Caco-2 (cell line): Measurements from ENCODE around the gene SEC16A. TPM values are rescaled to one million over a fixed set of nuclear protein-coding genes. Genes with fewer than 3 reads are reported as not detected.

Experiments
- BruUV-seq: library from RNA; stranded (reverse); fragments of 400-500 nt; replicated peaks from 2 replicates; lab custom pipeline; 2021; lab: Mats Ljungman, UMichigan
- CTCF ChIA-PET: fragments of 300-600 bp; sonication (Branson Sonifier 250); formaldehyde crosslinking; loops from one replicate; lab custom pipeline; 2022; ENCODE audit warnings: antibody characterized with exemption; lab: Charles Lee
- POLR2A ChIA-PET: fragments of 300-600 bp; sonication (Branson Sonifier 250); formaldehyde crosslinking; loops from one replicate; lab custom pipeline; 2022; ENCODE audit warnings: antibody characterized with exemption; lab: Charles Lee
- DNase-seq, 2 experiments: peaks; one replicate each; pipeline versions ENCODE4 v3.0.0 to v3.0.0-alpha.2; 2020 to 2022
- H3K27me3 ChIP-seq: replicated peaks from 2 replicates; pipeline ENCODE4 v1.6.0; 2011; ENCODE audit warnings: low read length; ENCODE audit not compliant: control insufficient read depth, insufficient read depth
- H3K36me3 ChIP-seq: 2 replicates; pipeline ENCODE4 v1.5.1; 2011; ENCODE audit warnings: low read length; ENCODE audit not compliant: control insufficient read depth, insufficient read depth
- H3K4me1 ChIP-seq: fragments of 250-450 bp; sonication (Bioruptor Pico); 2 replicates; pipeline ENCODE4 v1.5.1; 2020; ENCODE audit warnings: mild to moderate bottlenecking
- H3K4me3 ChIP-seq: 2 replicates; pipeline ENCODE4 v1.5.1; 2011; ENCODE audit warnings: low read depth, mild to moderate bottlenecking, control low read depth, low read length
- H3K9me3 ChIP-seq: fragments of 250-450 bp; sonication (Bioruptor Pico); 2 replicates; pipeline ENCODE4 v1.5.1; 2020; ENCODE audit warnings: mild to moderate bottlenecking, moderate library complexity
- H3K27ac Mint-ChIP-seq: one replicate; pipeline ENCODE4 v1.8.0; 2022; ENCODE audit warnings: mixed read lengths; ENCODE audit not compliant: unreplicated experiment
- H3K27me3 Mint-ChIP-seq: one replicate; pipeline ENCODE4 v1.8.0; 2022; ENCODE audit warnings: mixed read lengths; ENCODE audit not compliant: insufficient read depth, unreplicated experiment
- H3K36me3 Mint-ChIP-seq: one replicate; pipeline ENCODE4 v1.8.0; 2022; ENCODE audit warnings: mild to moderate bottlenecking, mixed read lengths; ENCODE audit not compliant: insufficient read depth, unreplicated experiment
- H3K4me1 Mint-ChIP-seq: one replicate; pipeline ENCODE4 v1.8.0; 2022; ENCODE audit warnings: low read depth, mixed read lengths; ENCODE audit not compliant: unreplicated experiment
- H3K4me3 Mint-ChIP-seq: one replicate; pipeline ENCODE4 v1.8.0; 2022; ENCODE audit warnings: mild to moderate bottlenecking, moderate library complexity, mixed read lengths; ENCODE audit not compliant: unreplicated experiment
- H3K9me3 Mint-ChIP-seq: one replicate; pipeline ENCODE4 v1.8.0; 2022; ENCODE audit warnings: mixed read lengths; ENCODE audit not compliant: unreplicated experiment
- intact Hi-C: fragments of 100-400 bp; cut with micrococcal nuclease; formaldehyde crosslinking; loops from one replicate; pipeline ENCODE4 v1.10.0; 2022; ENCODE audit not compliant: unreplicated experiment
- total RNA-seq: library from RNA; stranded (reverse); gene quantifications from 2 replicates; pipeline ENCODE4 v1.2.3, GENCODE V29; 2022
- TF ChIP-seq, protein P1 (sequence below), 2 experiments: fragments of 200-600 bp in 1 of 2; IDR thresholded peaks; 1 replicate in 1 of 2; 2 replicates in 1 of 2; pipeline versions ENCODE4 v1.5.1 to v1.8.0; 2011 to 2022; ENCODE audit warnings: antibody characterized with exemption in 1 of 2, control low read depth in 1 of 2, inconsistent platforms in 1 of 2, low read depth in 1 of 2, low read length in 1 of 2, mild to moderate bottlenecking in 1 of 2, moderate library complexity in 1 of 2; ENCODE audit not compliant: insufficient read depth in 1 of 2, severe bottlenecking in 1 of 2, unreplicated experiment in 1 of 2

SEC16A gene
- total RNA-seq, 1 experiment from 2014 or later = 76.4 TPM

DNA sequence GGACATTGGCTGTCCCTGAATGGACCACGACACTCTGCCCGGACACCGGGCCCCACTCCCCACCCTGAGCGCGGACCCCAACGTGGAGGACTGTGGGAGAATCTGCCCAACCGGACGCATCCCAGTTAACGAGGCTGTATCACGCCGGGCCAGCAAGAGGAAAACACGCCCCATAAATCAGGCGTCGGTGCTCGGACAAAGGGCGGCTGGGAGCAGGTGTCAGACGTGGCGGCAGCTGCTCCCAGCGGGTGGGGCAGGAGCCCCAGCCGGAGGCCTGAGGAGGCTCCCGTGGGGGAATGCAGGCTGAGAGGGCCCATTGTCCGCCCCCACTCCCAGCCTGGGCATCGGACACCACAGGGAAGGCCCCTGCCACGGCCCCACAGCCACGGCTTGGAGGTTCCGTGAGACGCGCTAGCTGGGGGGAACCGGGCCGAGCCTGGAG, 43.8 kb upstream of the SEC16A start:
- H3K4me3 ChIP-seq = no peak overlapping the region
- no peaks in the 10 kb centered on the region for H3K27me3 ChIP-seq
- Mint-ChIP-seq H3K36me3 (peaks cover 7% of the 10 kb centered on the region), H3K4me3 (no peak overlapping the region), H3K9me3 (no peaks in the 10 kb centered on the region), H3K27ac (no peak overlapping the region), H3K4me1 (no peaks in the 10 kb centered on the region), H3K27me3 (no peaks in the 10 kb centered on the region)
- H3K9me3 ChIP-seq = no peaks in the 10 kb centered on the region
- TF ChIP-seq, protein P1, sequence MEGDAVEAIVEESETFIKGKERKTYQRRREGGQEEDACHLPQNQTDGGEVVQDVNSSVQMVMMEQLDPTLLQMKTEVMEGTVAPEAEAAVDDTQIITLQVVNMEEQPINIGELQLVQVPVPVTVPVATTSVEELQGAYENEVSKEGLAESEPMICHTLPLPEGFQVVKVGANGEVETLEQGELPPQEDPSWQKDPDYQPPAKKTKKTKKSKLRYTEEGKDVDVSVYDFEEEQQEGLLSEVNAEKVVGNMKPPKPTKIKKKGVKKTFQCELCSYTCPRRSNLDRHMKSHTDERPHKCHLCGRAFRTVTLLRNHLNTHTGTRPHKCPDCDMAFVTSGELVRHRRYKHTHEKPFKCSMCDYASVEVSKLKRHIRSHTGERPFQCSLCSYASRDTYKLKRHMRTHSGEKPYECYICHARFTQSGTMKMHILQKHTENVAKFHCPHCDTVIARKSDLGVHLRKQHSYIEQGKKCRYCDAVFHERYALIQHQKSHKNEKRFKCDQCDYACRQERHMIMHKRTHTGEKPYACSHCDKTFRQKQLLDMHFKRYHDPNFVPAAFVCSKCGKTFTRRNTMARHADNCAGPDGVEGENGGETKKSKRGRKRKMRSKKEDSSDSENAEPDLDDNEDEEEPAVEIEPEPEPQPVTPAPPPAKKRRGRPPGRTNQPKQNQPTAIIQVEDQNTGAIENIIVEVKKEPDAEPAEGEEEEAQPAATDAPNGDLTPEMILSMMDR (IDR thresholded peaks at IDR 0.05; ENCODE audit: insufficient read depth in 1 of 2, low read depth in 1 of 2, low read length in 1 of 2, severe bottlenecking in 1 of 2, unreplicated experiment in 1 of 2) = no peak
- peak; percentile 40 to 72 for DNase-seq
- CTCF ChIA-PET = no interaction called here
- POLR2A ChIA-PET = no interaction called here
- no peaks in the 10 kb centered on the region for H3K36me3 ChIP-seq
- no TSS peak for BruUV-seq
- peaks cover 23% of the 10 kb centered on the region for H3K4me1 ChIP-seq
- intact Hi-C loops = no loop called here

DNA sequence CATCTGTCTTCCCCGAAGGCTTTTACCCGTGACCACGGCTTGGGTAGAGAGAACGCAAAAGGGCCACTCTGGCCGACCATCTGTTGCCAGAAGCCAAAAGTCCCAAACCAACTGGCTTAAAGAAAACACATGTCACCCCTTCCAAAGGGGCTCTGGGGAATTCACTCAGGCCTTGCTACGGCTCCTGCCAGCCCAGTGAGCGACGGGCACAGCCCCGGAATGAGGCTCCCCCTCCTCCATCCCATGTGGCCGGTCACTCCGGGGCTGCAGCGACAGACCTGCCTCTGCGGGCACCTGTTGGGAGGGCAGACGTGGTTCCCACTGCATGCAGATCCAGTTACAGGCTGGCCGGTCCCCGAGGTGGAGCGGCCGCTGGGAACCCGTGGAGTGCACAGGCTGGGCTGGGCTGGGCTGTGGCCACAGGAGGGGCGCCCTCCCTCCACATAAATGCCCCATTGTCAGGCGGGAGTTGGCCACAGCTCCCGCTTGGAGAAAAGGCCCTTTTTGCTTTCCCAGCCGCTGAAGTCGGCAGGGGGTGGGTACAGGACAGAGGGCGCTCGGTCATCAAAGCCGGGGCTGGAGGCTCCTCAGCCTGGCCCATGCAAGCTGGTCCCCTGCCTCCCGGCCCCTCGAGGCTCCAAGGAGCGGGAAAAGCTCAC, 43.1 kb upstream of the SEC16A start:
- TF ChIP-seq, protein P1 (IDR thresholded peaks at IDR 0.05; ENCODE audit: insufficient read depth in 1 of 2, low read depth in 1 of 2, low read length in 1 of 2, severe bottlenecking in 1 of 2, unreplicated experiment in 1 of 2) = no peak
- peaks cover 29% of the 10 kb centered on the region for H3K4me1 ChIP-seq
- H3K9me3 Mint-ChIP-seq = no peaks in the 10 kb centered on the region
- no peak overlapping the region for H3K27ac Mint-ChIP-seq
- BruUV-seq = no TSS peak
- DNase-seq = no peak
- CTCF ChIA-PET = no interaction called here
- H3K9me3 ChIP-seq = no peaks in the 10 kb centered on the region
- H3K27me3 ChIP-seq = no peaks in the 10 kb centered on the region
- H3K36me3 Mint-ChIP-seq = peaks cover 7% of the 10 kb centered on the region
- H3K4me3 Mint-ChIP-seq = no peak overlapping the region
- H3K4me1 Mint-ChIP-seq = no peaks in the 10 kb centered on the region
- H3K4me3 ChIP-seq = no peak overlapping the region
- H3K36me3 ChIP-seq = no peaks in the 10 kb centered on the region
- POLR2A ChIA-PET = no interaction called here
- intact Hi-C loops = no loop called here
- H3K27me3 Mint-ChIP-seq = no peaks in the 10 kb centered on the region

DNA sequence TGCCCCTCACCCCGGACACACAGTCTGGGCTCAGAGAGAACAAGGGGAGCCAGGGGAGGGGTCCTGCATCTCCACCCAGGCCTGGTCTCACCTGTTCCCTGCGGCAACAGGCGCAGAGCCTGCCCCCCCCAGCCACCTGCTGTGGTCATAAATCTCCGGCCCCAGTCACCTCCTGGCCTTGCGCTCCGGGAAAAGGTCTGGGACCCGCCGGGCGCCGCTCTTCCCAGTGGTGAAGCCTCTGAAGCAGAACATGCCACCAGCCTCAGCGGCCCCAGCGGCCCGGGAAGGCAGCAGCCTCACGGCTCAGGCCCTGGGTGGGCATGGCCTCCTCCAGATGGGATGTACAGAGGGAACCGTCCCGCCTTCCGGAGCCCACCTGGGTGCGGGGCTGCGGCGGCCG, 42.4 kb upstream of the SEC16A start:
- ChIA-PET CTCF (no interaction called here), POLR2A (no interaction called here)
- Mint-ChIP-seq H3K9me3 (no peaks in the 10 kb centered on the region), H3K4me3 (no peak overlapping the region), H3K27me3 (no peaks in the 10 kb centered on the region), H3K4me1 (no peaks in the 10 kb centered on the region), H3K27ac (no peak overlapping the region), H3K36me3 (peaks cover 7% of the 10 kb centered on the region)
- Histone ChIP-seq H3K9me3 (no peaks in the 10 kb centered on the region), H3K36me3 (no peaks in the 10 kb centered on the region), H3K27me3 (no peaks in the 10 kb centered on the region), H3K4me1 (peaks cover 36% of the 10 kb centered on the region), H3K4me3 (no peak overlapping the region)
- DNase-seq = no peak
- intact Hi-C loops = no loop called here
- no TSS peak for BruUV-seq
- TF ChIP-seq, protein P1 (IDR thresholded peaks at IDR 0.05; ENCODE audit: insufficient read depth in 1 of 2, low read depth in 1 of 2, low read length in 1 of 2, severe bottlenecking in 1 of 2, unreplicated experiment in 1 of 2) = no peak
